H9 (cell line): ENCODE data around the gene IL16. TPM values are rescaled to one million over a fixed set of nuclear protein-coding genes. Genes with fewer than 3 reads are reported as not detected.

ENCODE experiments used
- DNase-seq: peaks from one replicate; pipeline ENCODE4 v3.0.0-alpha.2; 2017
- H2AFZ ChIP-seq: one replicate; pipeline ENCODE4 v1.6.1; 2013; ENCODE audit warnings: mild to moderate bottlenecking, low read length, control low read depth, moderate library complexity
- H2AK5ac ChIP-seq: 2 replicates; pipeline ENCODE4 v1.6.1; 2013; ENCODE audit warnings: low read length, control low read depth, mixed read lengths; ENCODE audit not compliant: insufficient read length
- H2BK120ac ChIP-seq: one replicate; pipeline ENCODE4 v1.6.1; 2013; ENCODE audit warnings: low read depth, mild to moderate bottlenecking, low read length, control low read depth, inconsistent platforms; ENCODE audit not compliant: poor library complexity, severe bottlenecking
- H2BK12ac ChIP-seq: 2 replicates; pipeline ENCODE4 v1.6.1; 2013; ENCODE audit warnings: low read length, control low read depth, mixed read lengths, low read depth; ENCODE audit not compliant: insufficient read length
- H2BK15ac ChIP-seq: 2 replicates; pipeline ENCODE4 v1.6.1; 2013; ENCODE audit warnings: low read depth, low read length, control low read depth
- H2BK20ac ChIP-seq: one replicate; pipeline ENCODE4 v1.6.1; 2013; ENCODE audit warnings: low read depth, mild to moderate bottlenecking, low read length, control low read depth, inconsistent platforms; ENCODE audit not compliant: poor library complexity, severe bottlenecking
- H2BK5ac ChIP-seq: 2 replicates; pipeline ENCODE4 v1.6.1; 2013; ENCODE audit warnings: low read length, control low read depth, mixed read lengths; ENCODE audit not compliant: insufficient read length
- H3K14ac ChIP-seq: 2 replicates; pipeline ENCODE4 v1.6.1; 2013; ENCODE audit warnings: low read length, control low read depth; ENCODE audit not compliant: insufficient read depth
- H3K18ac ChIP-seq: 2 replicates; pipeline ENCODE4 v1.6.1; 2013; ENCODE audit warnings: low read depth, mild to moderate bottlenecking, mixed read lengths, low read length, control low read depth; ENCODE audit not compliant: insufficient read length
- H3K23ac ChIP-seq: 2 replicates; pipeline ENCODE4 v1.6.1; 2013; ENCODE audit warnings: low read length, control low read depth, mixed read lengths, low read depth; ENCODE audit not compliant: insufficient read length
- H3K23me2 ChIP-seq: 2 replicates; pipeline ENCODE4 v1.6.1; 2013; ENCODE audit warnings: low read depth, mild to moderate bottlenecking, mixed read lengths, low read length, control low read depth; ENCODE audit not compliant: insufficient read length, poor library complexity, severe bottlenecking
- H3K27ac ChIP-seq: 2 replicates; pipeline ENCODE4 v1.5.1; 2013; ENCODE audit warnings: low read length, control low read depth, mixed read lengths, low read depth; ENCODE audit not compliant: insufficient read length
- H3K27me3 ChIP-seq: 2 replicates; pipeline ENCODE4 v1.6.1; 2013; ENCODE audit warnings: low read length, control low read depth, inconsistent platforms; ENCODE audit not compliant: insufficient read depth
- H3K4ac ChIP-seq: 2 replicates; pipeline ENCODE4 v1.6.1; 2013; ENCODE audit warnings: low read depth, mild to moderate bottlenecking, control low read depth, inconsistent platforms, low read length, moderate library complexity
- H3K4me1 ChIP-seq: 2 replicates; pipeline ENCODE4 v1.6.1; 2013; ENCODE audit warnings: low read length, control low read depth, inconsistent platforms; ENCODE audit not compliant: insufficient read depth
- H3K4me2 ChIP-seq: 2 replicates; pipeline ENCODE4 v1.6.1; 2013; ENCODE audit warnings: low read length, control low read depth, mixed read lengths; ENCODE audit not compliant: insufficient read length, insufficient read depth
- H3K56ac ChIP-seq: 2 replicates; pipeline ENCODE4 v1.6.1; 2013; ENCODE audit warnings: low read depth, mild to moderate bottlenecking, mixed read lengths, low read length, control low read depth; ENCODE audit not compliant: insufficient read length
- H3K79me1 ChIP-seq: 2 replicates; pipeline ENCODE4 v1.6.1; 2013; ENCODE audit warnings: low read depth, mild to moderate bottlenecking, moderate library complexity, low read length, control low read depth, inconsistent platforms; ENCODE audit not compliant: insufficient read depth, poor library complexity, severe bottlenecking
- H3K79me2 ChIP-seq: 2 replicates; pipeline ENCODE4 v1.6.1; 2013; ENCODE audit warnings: low read length, control low read depth, inconsistent platforms; ENCODE audit not compliant: insufficient read depth
- H3K9ac ChIP-seq: 2 replicates; pipeline ENCODE4 v1.6.1; 2013; ENCODE audit warnings: low read length, control low read depth, mixed read lengths; ENCODE audit not compliant: insufficient read length; ENCODE audit errors: extremely low read depth
- H3K9me3 ChIP-seq: one replicate; pipeline ENCODE4 v1.6.1; 2013; ENCODE audit warnings: low read depth, low read length, inconsistent platforms; ENCODE audit not compliant: control insufficient read depth
- H3T11ph ChIP-seq: one replicate; pipeline ENCODE4 v1.6.1; 2013; ENCODE audit warnings: mild to moderate bottlenecking, low read length, control low read depth, inconsistent platforms
- H4K20me1 ChIP-seq: one replicate; pipeline ENCODE4 v1.6.1; 2013; ENCODE audit not compliant: control insufficient read depth, insufficient read length, insufficient read depth
- H4K5ac ChIP-seq: 2 replicates; pipeline ENCODE4 v1.6.1; 2013; ENCODE audit warnings: low read depth, mild to moderate bottlenecking, mixed read lengths, low read length, control low read depth; ENCODE audit not compliant: insufficient read length
- H4K8ac ChIP-seq: replicated peaks from 2 replicates; pipeline ENCODE4 v1.6.1; 2013; ENCODE audit warnings: low read length, control low read depth, mixed read lengths, low read depth; ENCODE audit not compliant: insufficient read length
- H4K91ac ChIP-seq: 2 replicates; pipeline ENCODE4 v1.6.1; 2013; ENCODE audit warnings: low read depth, mild to moderate bottlenecking, moderate library complexity, mixed read lengths, low read length, control low read depth; ENCODE audit not compliant: insufficient read length
- H3K27ac Mint-ChIP-seq, 3 experiments: 2 replicates in 2 of 3; 3 replicates in 1 of 3; pipeline ENCODE4 v1.8.0; 2020 to 2021; ENCODE audit warnings: mixed read lengths in 3 of 3, mild to moderate bottlenecking in 1 of 3, moderate library complexity in 1 of 3
- H3K27me3 Mint-ChIP-seq: 2 replicates; pipeline ENCODE4 v1.8.0; 2021; ENCODE audit warnings: low read depth, mild to moderate bottlenecking, moderate library complexity, mixed read lengths
- H3K36me3 Mint-ChIP-seq, 3 experiments: 2 replicates in 2 of 3; 3 replicates in 1 of 3; pipeline ENCODE4 v1.8.0; 2020 to 2021; ENCODE audit warnings: low read depth in 3 of 3, mixed read lengths in 3 of 3; ENCODE audit not compliant: insufficient read depth in 1 of 3
- H3K4me1 Mint-ChIP-seq, 2 experiments: 2 replicates each; pipeline ENCODE4 v1.8.0; 2020; ENCODE audit warnings: mixed read lengths in 2 of 2
- H3K4me3 Mint-ChIP-seq, 2 experiments: 2 replicates in 1 of 2; 3 replicates in 1 of 2; pipeline ENCODE4 v1.8.0; 2020 to 2021; ENCODE audit warnings: mild to moderate bottlenecking in 2 of 2, mixed read lengths in 2 of 2, moderate library complexity in 1 of 2
- H3K9me3 Mint-ChIP-seq, 2 experiments: 2 replicates in 1 of 2; 3 replicates in 1 of 2; pipeline ENCODE4 v1.8.0; 2020; ENCODE audit warnings: mild to moderate bottlenecking in 2 of 2, mixed read lengths in 2 of 2, moderate library complexity in 1 of 2
- CTCF ChIP-seq: fragments of 200-600 bp; sonication (generic); conservative IDR thresholded peaks from 3 replicates; pipeline ENCODE4 v1.8.0; 2021; ENCODE audit warnings: antibody characterized with exemption, mild to moderate bottlenecking
- WGBS: extraction: QIAGEN DNeasy Blood & Tissue Kit; methylation state at CpG from one replicate; pipeline ENCODE4 v1.1.7; 2013; ENCODE audit warnings: missing lambda C conversion rate, low lambda C conversion rate, mixed read lengths; ENCODE audit not compliant: insufficient read length; ENCODE audit errors: extremely low coverage; 5-methylcytosine and 5-hydroxymethylcytosine counted together
- total RNA-seq: library from RNA; stranded (reverse); gene quantifications from 2 replicates; pipeline ENCODE4 v1.2.1, GENCODE V29; 2021

The IL16 gene
- total RNA-seq, 1 experiment from 2014 or later: 0.28 TPM

GRCh38 chr15:81338170-81339007, 141.7 kb downstream of the IL16 start:
- H2AK5ac ChIP-seq: no peak overlapping the region
- H2BK15ac ChIP-seq: no peak overlapping the region
- H3K9me3 ChIP-seq: no peaks in the 10 kb centered on the region
- Mint-ChIP-seq H3K27me3 (no peaks in the 10 kb centered on the region; the same call in 1 of the 2 replicates), H3K4me3 (no peak overlapping the region), H3K4me1 (0 out of 4 replicates have a peak, but pooled peaks cover 2 to 3% of the 10 kb centered on the region in 2 experiments), H3K27ac (no peak overlapping the region; a peak in 1 of 7 replicates), H3K36me3 (no peaks in the 10 kb centered on the region), H3K9me3 (no peaks in the 10 kb centered on the region)
- no peak overlapping the region for H3K23ac ChIP-seq
- H2AFZ ChIP-seq: no peak overlapping the region
- H3K4me2 ChIP-seq: no peak overlapping the region
- no peaks in the 10 kb centered on the region for H3K23me2 ChIP-seq
- no peak overlapping the region for H2BK12ac ChIP-seq
- no peak overlapping the region for H4K91ac ChIP-seq
- no peak overlapping the region for H3K27ac ChIP-seq
- H2BK120ac ChIP-seq: no peak overlapping the region
- no peak for TF ChIP-seq CTCF
- H2BK5ac ChIP-seq: no peak overlapping the region
- H3K79me2 ChIP-seq: no peaks in the 10 kb centered on the region
- H4K8ac ChIP-seq: no peak overlapping the region
- no peaks in the 10 kb centered on the region for H3K27me3 ChIP-seq
- no peak overlapping the region for H3K18ac ChIP-seq
- H3K79me1 ChIP-seq: no peaks in the 10 kb centered on the region
- no peak overlapping the region for H4K5ac ChIP-seq
- H3K14ac ChIP-seq: no peak overlapping the region
- H3K4ac ChIP-seq: no peak overlapping the region
- no peak overlapping the region for H2BK20ac ChIP-seq
- no peak for DNase-seq
- WGBS: no CpG with 5 or more reads among the region's 8 CpGs
- no peak overlapping the region for H3K9ac ChIP-seq
- no peak overlapping the region for H3T11ph ChIP-seq
- no peaks in the 10 kb centered on the region for H4K20me1 ChIP-seq
- H3K4me1 ChIP-seq: no peaks in the 10 kb centered on the region
- H3K56ac ChIP-seq: no peak overlapping the region
